HG02840 (cell line): Measurements from ENCODE around the gene UPF2.
"Not testable (repeated sequence)": the region's sequence is repeated elsewhere in the genome, so short reads cannot be mapped to it uniquely, and the experiment has no call there.

Experiments
- ATAC-seq: cut with Tn5 transposase; IDR thresholded peaks from one replicate; pipeline ENCODE4 v1.9.1; 2021; ENCODE audit warnings: mild to moderate bottlenecking, moderate library complexity, moderate number of reproducible peaks; ENCODE audit not compliant: unreplicated experiment, low FRiP score

Gene UPF2

DNA sequence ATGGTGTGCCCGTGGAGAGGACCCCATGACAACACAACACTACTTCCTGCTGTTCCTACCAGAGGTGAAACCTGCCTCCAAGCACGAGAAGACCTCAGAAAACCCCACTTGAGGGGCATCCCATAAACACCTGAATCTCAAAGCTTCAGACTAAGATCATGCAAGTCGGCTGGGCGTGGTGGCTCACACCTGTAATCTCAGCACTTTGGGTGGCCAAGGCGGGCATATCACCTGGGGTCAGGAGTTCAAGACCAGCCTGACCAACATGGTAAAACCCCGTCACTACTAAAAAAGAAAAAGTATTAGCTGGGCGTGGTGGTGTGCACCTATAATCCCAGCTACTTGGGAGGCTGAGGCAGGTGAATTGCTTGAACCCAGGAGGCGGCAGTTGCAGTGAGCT, 153.3 kb downstream of the UPF2 start:
- ATAC-seq = not testable (repeated sequence)

DNA sequence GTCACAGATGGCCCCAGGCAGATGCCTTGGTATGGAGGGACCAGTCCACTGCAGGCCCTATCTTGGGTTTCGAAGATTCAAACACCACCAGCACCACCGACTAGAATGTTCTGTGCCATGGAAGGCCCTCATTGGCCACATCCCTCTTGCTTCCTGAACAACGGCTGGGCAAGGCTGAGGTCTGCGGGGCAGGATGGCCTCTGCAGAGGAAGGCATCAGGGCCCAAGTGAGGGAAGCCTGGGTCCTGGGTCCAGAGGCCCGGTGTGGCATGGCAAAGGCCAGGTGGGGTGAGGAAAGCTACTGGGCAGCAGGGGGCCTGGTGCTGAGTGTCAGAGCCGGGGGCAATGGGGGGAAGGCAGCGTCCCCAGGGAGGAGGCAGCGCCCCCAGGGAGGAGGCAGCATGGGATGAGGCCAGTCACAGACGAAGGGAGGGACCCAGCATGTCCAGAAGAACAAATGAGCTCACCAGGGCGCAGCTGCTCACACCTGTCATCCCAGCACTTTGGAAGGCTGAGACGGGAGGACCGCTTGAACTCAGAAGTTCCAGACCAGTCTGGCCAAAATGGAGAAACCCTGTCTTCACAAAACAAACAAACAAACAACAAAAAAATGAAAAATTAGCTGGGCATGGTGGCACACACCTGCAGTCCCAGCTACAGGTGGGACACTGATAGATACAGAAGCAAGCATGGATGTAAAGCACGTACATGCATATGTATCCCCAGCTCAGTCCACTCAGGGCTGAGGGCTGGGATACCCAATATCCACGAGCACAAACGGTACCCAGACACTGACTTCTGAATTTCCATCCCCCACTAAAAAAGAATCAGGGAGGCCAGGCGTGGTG, 155.0 kb downstream of the UPF2 start:
- no peak for ATAC-seq

DNA sequence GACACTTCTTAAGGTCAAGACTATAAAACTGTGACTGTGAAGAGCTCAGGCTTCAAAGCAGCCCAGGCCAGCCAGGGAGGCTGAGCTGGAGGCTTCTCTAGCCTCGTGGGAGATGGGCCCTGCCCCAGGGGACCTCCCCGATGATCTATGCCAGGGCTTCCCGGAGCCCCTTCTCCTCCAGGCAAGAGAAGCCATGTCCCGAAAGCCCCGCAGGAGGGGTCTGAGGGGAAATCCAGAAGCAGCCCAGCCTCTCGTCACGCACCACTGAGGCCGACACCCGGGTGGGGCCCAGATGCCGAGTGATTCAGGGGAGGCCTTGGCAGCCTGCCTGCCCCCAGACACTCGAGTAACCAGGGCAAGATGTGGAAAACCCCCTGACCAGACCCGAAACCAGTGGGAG, 155.8 kb downstream of the UPF2 start:
- ATAC-seq = no peak

DNA sequence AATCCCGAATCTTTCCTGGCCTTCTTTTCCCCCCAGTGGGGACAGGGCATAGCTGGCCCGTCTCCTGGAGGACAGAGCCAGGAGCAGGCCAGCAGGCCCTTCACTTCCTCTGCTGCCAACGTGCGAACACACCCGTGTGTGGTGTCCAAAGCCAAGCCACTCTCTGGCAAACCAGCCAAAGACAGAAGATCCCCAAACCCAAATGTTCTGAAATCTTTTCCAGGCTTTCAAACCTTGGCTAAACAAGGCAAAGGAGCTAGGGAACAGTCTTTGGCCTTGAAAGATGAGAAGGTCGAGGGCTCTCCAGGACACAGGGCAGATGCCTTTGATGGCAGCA, 156.5 kb downstream of the UPF2 start:
- no peak for ATAC-seq

DNA sequence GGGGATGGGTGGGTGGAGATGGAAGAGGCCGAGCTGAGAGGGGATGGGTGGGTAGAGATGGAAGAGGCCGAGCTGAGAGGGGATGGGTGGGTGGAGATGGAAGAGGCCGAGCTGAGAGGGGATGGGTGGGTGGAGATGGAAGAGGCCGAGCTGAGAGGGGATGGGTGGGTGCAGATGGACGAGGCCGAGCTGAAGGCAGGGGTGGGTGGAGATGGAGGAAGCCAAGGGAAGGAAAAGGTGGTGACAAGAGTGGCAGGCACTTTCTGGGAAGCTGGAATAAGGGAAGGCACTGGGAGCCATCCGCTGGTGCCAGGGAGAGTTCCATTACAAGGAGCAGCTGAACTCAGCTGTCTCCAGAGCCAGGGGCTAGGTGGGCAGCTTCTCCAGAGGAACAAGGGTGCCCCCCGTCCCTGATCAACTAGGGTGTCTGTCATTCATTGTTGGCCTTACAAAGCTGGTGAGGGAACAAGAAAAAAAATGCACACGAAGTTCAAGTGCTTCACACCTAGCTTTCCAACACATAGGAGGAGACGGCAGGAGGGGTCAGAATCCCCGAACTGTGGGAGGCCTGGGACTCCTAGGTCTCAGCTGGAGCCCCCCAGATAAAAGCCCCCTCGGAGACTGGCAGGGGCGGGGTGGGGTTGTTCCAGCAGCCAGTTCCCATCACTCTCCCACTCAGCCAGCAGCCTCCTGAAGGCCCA, 157.0 kb downstream of the UPF2 start:
- ATAC-seq = no peak

DNA sequence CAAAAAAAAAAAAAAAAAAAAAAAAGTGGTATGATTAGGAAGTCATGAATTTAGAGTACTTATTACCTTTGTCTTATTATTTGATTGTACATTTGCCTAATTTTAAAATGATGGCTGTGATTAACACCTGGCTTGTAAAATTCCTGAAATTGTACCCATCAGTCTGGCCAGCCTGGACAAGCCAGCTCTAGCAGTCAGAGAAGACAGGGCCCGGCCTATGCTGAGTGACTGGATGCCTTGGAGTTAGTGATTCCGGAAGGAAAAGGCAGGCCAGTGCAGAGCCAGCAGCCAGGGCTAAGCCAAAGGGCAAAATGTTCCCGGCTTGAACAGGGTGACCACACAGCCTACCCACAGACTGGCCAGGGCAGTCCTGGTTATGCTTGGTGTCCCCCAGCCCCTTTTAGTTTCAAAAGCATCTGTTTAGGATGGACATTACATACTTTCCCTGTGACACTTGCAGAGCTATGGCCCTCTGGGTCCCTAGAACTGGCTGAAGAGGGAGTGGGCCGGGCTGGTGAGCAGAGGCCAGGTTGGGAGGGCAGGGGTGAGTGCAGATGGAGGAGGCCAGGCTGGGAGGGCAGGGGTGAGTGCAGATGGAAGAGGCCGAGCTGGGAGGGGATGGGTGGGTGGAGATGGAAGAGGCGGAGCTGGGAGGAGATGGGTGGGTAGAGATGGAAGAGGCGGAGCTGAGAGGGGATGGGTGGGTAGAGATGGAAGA, 157.7 kb downstream of the UPF2 start:
- ATAC-seq = no peak

DNA sequence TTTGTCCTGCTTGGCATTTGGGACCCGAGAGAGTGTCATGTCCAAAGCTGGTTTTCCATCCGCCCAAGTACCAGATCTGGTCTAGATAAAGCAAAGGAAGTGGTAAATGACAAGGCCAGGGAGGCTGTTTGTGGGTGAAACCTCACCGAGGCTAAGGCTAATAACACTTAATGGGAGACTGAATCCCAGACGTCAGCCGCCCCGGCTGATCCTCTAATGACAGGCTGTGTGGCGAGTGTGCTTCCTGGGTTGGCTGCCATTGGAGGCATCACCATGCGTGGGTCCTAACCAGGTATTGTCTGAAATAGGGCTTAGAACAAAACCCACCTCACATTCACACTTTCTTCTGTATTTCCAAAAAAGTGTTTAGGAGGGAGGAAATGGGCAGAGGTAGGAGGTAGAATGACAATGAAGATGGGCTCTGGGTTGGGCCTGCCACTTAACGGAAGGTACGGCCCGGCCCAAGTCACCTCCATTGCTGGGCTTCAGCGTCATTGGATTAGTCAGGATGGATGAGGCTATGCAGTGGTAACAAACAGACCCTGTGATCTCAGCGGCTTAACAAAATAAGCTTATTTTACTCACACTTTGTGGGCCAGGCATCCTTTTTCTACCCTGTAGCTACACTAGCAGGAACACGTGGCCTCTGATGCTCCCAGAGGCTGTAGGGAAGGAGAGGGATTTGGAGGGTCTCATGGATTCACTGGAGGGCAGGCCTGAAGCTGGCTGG, 159.8 kb downstream of the UPF2 start:
- no peak for ATAC-seq

DNA sequence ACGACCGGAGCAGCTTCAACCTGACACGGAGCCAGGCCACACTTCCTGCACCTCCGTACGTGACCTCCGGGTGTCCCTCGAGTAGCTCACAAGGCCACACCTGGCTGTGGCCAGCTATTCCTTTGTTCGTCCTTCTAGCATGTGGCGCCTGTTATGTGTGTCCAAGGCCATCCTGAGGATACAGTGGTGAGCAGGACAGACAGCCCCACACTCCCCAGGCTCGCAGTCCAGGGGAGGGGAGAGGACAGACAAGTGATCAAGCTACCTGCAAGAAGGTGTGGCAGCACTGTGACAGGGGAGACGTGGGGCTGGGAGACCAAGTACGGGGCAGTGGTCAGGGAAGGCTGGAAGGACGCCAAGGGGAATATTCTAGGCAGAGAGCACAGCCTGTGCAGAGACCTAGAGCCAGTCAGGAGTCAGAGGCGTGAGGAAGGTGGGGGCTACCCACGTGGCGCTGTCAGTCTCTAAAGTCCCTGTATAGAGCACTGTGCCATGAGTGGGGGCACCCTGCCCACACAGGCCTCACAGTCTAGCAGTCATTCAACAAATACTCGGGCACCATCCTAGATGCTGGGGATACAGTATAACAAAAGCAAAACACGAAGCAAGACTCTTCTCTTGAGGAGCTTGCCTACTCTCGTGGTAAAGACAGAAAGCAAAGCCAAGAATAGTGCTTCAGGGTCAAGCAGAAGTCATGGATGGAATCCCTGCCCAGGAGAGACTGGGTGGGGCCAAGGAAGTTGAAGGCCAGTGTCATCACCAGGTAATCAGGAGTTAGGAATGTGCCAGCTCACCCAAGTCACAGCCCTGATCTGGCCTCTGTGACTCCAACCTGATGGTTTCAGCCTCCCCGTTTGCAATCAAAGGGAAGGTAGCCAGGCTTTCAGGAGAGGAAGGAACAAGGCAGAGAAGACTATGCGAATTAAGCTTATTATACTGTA, 160.9 kb downstream of the UPF2 start:
- no peak for ATAC-seq

DNA sequence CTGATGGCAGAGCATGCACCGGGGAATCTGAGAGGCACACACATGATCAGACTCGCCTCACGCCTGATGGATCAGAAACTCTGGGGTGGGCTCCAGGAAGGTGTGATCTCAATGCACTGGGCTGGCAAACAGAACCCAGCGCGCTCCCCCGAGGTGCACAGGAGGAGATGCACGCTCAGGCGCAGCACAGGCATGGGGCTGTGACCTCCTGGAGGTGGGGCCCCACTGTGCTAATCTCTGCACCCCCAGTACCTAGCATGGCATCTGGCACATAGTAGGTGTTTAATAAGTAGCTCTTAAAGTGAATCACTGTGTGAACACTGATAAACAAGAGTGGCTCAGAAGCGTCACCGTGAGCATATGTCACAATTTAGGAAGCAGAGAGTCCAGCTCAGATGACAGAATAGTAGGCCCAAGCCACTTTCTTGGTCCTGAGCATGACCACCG, 161.6 kb downstream of the UPF2 start:
- no peak for ATAC-seq

DNA sequence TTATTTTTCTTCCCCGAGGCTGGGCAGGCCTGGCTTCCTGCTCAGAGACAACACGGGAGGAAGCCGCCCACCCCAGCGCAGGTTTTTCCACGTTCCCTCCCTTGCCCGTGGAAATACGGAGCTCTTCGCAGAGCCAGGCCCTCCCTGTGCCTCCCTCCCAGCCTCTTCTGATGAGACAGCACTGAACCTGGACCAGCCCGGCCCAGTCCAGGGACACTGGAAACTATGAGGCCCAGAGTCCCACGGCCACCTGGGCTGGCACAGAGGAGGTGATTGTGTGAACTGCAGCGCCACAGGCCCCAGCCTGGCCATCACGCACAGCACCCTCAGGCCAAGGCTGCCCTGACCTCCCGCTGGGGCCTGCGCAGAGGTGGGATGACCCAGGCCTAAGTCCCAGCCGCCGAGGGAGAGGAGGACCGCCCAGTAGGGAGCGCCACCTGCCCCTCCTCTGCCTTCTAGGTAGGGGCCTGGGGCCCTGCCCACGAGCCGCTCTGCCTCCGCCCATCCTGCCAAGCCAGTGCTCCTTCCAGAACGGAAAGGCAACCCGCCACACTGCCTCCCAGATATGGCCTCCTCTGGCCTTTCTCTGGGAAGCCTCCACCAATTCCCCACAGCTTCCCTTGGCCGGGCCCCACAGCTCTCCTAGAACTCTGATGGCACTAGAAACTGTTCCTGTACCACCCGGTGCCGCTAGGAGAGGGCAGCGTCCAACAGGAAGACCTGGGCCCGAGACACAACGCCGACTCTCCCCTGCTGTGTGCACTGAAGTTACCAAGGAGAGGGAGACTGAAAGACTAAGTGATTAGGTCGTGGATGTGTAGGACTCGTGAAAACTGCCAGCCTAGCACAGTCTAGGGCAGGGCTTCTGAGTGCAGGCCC, 162.2 kb downstream of the UPF2 start:
- no peak for ATAC-seq

DNA sequence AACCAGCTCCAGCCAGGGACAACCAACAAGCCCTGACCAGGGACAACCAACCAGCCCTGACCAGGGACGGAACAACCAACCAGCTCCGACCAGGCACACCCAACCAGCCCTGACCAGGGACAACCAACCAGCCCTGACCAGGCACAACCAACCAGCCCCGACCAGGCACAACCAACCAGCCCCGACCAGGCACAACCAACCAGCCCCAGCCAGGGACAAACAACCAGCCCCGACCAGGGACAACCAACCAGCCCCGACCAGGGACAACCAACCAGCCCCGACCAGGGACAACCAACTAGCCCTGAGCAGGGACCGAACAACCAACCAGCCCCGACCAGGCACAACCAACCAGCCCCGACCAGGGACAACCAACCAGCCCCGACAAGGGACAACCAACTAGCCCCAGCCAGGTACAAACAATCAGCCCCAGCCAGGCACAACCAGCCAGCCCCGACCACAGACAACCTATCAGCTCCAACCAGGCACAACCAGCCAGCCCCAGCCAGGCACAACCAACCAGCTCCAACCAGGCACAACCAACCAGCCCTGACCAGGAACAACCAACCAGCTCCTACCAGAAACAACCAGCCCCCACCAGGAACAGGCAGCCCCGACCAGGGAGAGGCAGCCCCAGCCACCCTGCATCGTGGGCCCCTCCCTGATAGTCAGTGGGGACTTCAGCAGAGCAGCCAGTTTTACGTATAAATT, 163.1 kb downstream of the UPF2 start:
- no peak for ATAC-seq

DNA sequence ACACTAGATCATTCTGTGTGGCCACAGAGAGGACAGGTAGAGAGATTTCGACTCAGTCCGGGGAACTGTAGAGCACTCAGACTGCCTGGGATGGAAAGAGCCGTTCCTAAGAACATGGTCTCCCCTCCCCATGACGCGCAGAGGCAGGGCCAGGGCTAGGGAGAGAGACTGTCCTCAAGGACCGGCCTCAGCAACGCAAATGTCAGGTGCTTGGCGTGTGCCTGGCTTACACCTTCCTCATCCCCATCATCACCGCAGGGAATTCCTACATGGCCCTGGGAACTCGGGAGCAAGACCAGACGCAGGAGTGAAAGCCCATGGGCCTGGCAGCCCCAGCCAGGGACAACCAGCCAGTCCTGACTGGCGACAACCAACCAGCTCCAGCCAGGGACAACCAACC, 163.8 kb downstream of the UPF2 start:
- ATAC-seq = no peak

DNA sequence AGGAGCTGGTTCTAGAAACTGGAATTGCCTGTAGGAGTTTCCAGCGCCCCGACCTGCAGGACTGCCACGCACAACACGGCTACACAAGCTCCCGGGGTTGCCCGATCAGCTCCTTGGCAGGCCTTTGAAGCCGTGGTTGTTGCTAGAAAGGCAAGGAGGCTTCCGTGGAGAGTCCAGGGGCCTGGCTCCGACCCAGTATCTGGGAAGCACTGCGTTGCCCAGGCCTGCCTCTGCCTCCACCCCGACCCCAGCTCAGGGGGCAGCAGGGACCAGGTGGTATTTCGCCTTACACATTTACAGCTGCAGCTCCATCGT, 165.1 kb downstream of the UPF2 start:
- ATAC-seq = no peak

DNA sequence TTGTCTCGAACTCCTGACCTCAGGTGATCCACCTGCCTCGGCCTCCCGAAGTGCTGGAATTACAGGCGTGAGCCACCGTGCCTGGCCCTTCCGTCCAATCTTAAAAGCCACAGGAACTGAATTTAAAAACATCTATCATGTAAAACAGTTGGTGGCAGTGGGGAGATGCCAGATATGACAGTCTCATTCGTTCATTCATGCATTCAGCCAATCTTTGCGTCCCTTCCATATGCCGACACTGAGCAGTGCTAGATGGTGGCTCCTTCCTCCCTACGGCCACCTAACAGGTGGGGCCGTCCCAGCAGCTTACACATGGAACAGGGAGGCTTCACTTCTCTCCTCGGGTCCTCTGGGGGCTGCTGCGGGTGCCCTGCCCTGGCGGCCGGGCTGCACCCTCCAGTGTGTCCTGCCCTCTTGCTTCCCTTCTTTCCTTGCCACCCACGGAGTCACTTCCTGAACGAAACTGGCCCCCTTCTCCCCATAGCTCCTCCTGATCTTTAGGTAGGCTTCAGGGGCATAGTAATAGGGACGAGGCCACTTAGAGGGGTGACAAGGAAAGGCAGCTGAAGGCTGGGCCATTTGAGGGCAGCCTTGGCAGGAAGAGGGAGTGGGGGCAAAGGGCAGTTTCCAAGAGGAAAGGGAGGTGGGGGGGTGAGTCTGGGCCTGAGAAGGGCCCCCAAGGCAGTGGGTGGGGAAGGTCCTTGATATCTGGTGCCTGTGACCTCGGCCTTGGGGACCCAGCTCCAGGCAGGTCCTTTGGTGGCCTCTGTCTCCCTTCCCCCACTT, 165.6 kb downstream of the UPF2 start:
- no peak for ATAC-seq

DNA sequence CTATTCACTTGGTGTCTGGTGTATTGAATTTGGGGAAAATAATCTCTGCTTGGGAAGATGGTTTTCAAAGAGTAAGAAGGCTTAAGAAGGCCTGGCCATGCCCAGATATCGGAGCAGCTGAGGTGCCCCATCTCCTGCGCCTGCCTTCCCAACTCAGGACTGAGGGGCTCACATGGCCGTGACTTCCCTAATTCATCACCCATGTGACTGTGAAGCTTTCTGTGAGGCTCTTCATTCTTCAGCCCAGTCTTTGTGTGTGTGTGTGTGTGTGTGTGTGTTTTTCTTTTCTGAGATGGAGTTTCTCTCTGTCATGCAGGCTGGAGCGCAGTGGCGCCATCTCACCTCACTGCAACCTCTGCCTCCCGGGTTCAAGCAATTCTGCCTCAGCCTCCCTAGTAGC, 166.3 kb downstream of the UPF2 start:
- no peak for ATAC-seq

DNA sequence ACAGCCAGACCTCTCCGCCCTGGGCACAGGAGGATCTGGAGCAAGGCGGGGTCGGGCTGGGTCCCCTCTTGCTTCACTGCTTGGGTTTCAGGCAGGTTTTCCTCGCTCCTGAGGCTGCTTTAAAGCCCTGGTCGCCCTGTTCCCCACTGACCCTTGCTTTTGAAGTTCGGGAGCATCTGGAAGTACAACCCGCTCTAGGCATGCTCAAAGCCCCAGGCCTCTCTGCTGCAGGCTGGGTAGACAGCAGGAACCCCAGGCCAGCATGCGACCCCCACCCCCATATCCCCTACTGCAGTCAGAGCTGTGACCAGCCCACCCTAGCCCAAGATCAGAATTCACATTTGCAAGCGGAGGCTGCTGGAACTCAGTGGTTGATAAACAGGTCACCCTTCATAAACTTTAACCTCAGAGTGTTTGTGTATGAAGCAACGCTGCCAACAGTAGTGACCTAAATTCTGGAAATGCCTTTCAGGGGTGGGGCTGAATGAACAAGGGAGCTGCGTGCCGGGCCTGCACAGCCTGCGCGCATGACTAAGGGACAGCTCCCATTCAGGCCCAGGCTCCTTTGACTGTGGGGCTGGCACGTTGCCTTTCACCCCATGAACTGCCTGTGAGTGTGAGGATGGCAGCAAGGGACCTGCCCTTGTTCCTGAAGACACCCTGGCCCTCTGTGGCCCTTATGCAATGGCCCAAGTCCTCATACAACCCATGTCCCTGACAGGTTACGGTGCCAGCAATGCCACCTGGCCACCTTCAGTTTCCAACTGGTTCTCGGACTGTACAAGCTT, 166.9 kb downstream of the UPF2 start:
- no peak for ATAC-seq
